Parathyroid adenoma (tissue), 2 donors: ENCODE measurements around the gene TNPO3.

ENCODE experiments used
- H2AFZ ChIP-seq: fragments of 300-600 bp; sonication (generic); one replicate; pipeline ENCODE4 v1.7.0; 2017; ENCODE audit warnings: antibody characterized with exemption, mild to moderate bottlenecking
- H3K27ac ChIP-seq: fragments of 300-600 bp; sonication (generic); one replicate; pipeline ENCODE4 v1.7.0; 2017
- H3K27me3 ChIP-seq: fragments of 300-600 bp; sonication (generic); one replicate; pipeline ENCODE4 v1.7.0; 2017; ENCODE audit warnings: low read length; ENCODE audit not compliant: control insufficient read depth, insufficient read depth
- H3K36me3 ChIP-seq: fragments of 300-600 bp; sonication (generic); one replicate; pipeline ENCODE4 v1.7.0; 2017; ENCODE audit warnings: low read length; ENCODE audit not compliant: control insufficient read depth, insufficient read depth
- H3K4me1 ChIP-seq: fragments of 300-600 bp; sonication (generic); one replicate; pipeline ENCODE4 v1.7.0; 2017; ENCODE audit warnings: control low read depth
- H3K4me2 ChIP-seq: fragments of 300-600 bp; sonication (generic); one replicate; pipeline ENCODE4 v1.7.0; 2017; ENCODE audit warnings: low read length
- H3K4me3 ChIP-seq: fragments of 300-600 bp; sonication (generic); one replicate; pipeline ENCODE4 v1.7.0; 2017; ENCODE audit warnings: low read depth, low read length
- H3K79me2 ChIP-seq: fragments of 300-600 bp; sonication (generic); one replicate; pipeline ENCODE4 v1.7.0; 2017; ENCODE audit warnings: control low read depth
- H3K9ac ChIP-seq: fragments of 300-600 bp; sonication (generic); one replicate; pipeline ENCODE4 v1.7.0; 2017; ENCODE audit warnings: mild to moderate bottlenecking
- H3K9me3 ChIP-seq: fragments of 300-600 bp; sonication (generic); one replicate; pipeline ENCODE4 v1.7.0; 2017; ENCODE audit warnings: low read length; ENCODE audit not compliant: control insufficient read depth
- TF ChIP-seq, protein P1 (sequence below): fragments of 300-600 bp; sonication (generic); IDR thresholded peaks from one replicate; pipeline ENCODE4 v1.7.0; 2017; ENCODE audit warnings: antibody characterized with exemption, mild to moderate bottlenecking
- donor health status: primary hyperparathyroidism.

The TNPO3 gene

DNA sequence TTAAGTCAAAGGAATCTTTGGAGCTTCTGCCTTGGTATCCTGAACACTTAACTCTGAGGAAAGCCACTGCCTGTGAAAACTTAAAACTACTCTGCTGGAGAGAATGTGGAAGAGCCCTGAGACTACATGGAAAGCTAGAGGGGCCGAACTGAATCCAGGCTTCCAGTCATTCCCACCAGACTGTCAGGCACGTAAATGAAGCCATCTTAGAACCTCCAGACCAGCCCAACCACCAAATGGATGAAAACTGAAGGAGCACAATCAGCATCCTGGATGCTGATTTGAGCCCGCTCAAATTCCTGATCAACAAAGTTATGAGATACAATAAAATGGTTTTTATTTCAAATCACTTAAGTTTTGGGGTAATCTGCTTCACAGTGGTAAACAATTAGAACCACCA, 30.8 kb downstream of the TNPO3 start:
- Histone ChIP-seq H3K4me3 (no peak overlapping the region), H3K9ac (no peak overlapping the region), H3K27me3 (no peaks in the 10 kb centered on the region), H3K4me1 (peaks cover 1% of the 10 kb centered on the region), H3K79me2 (peaks cover 49% of the 10 kb centered on the region), H2AFZ (no peak overlapping the region), H3K36me3 (no peaks in the 10 kb centered on the region), H3K4me2 (no peak overlapping the region), H3K27ac (no peak overlapping the region), H3K9me3 (no peaks in the 10 kb centered on the region)
- TF ChIP-seq, protein P1, sequence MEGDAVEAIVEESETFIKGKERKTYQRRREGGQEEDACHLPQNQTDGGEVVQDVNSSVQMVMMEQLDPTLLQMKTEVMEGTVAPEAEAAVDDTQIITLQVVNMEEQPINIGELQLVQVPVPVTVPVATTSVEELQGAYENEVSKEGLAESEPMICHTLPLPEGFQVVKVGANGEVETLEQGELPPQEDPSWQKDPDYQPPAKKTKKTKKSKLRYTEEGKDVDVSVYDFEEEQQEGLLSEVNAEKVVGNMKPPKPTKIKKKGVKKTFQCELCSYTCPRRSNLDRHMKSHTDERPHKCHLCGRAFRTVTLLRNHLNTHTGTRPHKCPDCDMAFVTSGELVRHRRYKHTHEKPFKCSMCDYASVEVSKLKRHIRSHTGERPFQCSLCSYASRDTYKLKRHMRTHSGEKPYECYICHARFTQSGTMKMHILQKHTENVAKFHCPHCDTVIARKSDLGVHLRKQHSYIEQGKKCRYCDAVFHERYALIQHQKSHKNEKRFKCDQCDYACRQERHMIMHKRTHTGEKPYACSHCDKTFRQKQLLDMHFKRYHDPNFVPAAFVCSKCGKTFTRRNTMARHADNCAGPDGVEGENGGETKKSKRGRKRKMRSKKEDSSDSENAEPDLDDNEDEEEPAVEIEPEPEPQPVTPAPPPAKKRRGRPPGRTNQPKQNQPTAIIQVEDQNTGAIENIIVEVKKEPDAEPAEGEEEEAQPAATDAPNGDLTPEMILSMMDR, result no peak

DNA sequence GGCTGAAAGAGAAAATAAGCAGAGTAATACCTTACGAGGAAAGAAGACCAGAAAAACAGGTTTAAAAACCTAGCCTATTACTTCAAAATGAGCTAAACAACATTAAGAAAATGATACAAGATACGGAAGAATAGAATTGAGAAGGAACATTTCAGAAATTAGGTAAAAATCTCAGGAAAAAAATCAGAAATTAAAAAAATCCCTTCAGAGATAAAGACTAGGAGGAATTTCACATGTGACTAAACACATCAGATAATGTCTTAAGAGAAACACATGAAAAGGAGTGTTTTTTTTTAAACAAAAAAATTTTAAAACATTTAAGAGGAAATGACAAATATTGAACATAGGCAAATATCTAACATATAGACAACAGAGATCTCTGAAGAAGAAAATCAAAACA, 33.3 kb downstream of the TNPO3 start:
- no peaks in the 10 kb centered on the region for H3K27me3 ChIP-seq
- TF ChIP-seq, protein P1, result no peak
- no peak overlapping the region for H3K27ac ChIP-seq
- H3K4me1 ChIP-seq, result no peaks in the 10 kb centered on the region
- H3K4me2 ChIP-seq, result peak overlapping the region; percentile 3
- no peaks in the 10 kb centered on the region for H3K36me3 ChIP-seq
- H3K9ac ChIP-seq, result no peak overlapping the region
- no peak overlapping the region for H3K4me3 ChIP-seq
- no peak overlapping the region for H2AFZ ChIP-seq
- peaks cover 33% of the 10 kb centered on the region for H3K79me2 ChIP-seq
- no peaks in the 10 kb centered on the region for H3K9me3 ChIP-seq

DNA sequence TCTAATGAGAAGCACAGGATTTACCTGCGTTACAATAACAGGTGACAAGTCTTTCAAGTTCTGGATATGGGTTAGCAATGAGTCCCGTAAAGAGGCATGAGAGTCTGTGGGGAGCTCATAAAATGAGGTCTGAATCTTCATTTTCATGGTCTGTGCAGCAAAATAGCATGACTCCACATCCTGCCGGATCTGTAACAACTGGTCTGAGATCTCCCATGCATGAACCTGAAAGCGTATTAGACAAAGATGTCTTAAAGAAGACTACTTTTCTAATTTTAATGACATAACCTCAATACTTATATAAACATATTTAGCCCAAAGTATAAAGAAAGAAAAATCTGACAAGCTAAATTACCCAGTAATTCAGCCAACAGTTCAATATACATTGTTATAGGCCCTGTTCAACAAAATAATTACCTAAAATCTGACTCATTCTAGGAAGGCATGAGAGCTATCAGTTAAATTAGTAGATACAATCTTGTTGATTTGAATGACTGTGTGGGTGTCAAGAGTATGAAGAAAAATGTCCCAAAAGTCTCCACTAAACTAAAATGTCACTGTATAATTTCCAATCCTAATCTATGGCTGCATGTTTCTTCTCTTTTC, 36.9 kb downstream of the TNPO3 start:
- no peaks in the 10 kb centered on the region for H3K27me3 ChIP-seq
- no peak overlapping the region for H3K4me3 ChIP-seq
- no peaks in the 10 kb centered on the region for H3K9me3 ChIP-seq
- TF ChIP-seq, protein P1, result no peak
- no peak overlapping the region for H2AFZ ChIP-seq
- H3K36me3 ChIP-seq, result no peaks in the 10 kb centered on the region
- no peak overlapping the region for H3K4me2 ChIP-seq
- H3K9ac ChIP-seq, result no peak overlapping the region
- H3K27ac ChIP-seq, result no peak overlapping the region
- H3K79me2 ChIP-seq, result peaks cover 13% of the 10 kb centered on the region
- no peaks in the 10 kb centered on the region for H3K4me1 ChIP-seq

DNA sequence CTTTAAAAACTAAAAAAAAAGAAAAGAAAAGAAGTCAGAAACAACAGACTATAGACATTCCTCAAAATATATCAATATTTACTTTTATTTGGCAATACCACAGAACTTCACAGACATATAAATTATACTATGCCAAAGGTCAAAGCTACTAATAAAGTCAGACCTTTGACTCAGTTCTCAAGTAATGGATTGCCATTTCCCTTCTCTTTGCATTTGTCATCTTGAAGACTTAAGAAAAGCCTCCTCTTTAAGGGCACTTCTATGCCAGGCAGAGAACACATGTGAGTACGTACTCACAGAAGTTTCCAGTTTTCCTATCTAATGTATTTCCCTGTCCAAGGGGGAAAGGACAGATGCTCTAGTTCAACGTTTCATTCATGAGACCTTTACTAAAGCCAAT, 37.6 kb downstream of the TNPO3 start:
- no peaks in the 10 kb centered on the region for H3K27me3 ChIP-seq
- H3K27ac ChIP-seq, result no peak overlapping the region
- H3K4me2 ChIP-seq, result no peak overlapping the region
- H2AFZ ChIP-seq, result no peak overlapping the region
- no peaks in the 10 kb centered on the region for H3K36me3 ChIP-seq
- no peaks in the 10 kb centered on the region for H3K4me1 ChIP-seq
- no peak overlapping the region for H3K4me3 ChIP-seq
- no peak overlapping the region for H3K9ac ChIP-seq
- TF ChIP-seq, protein P1, result no peak
- H3K9me3 ChIP-seq, result no peaks in the 10 kb centered on the region
- H3K79me2 ChIP-seq, result peaks cover 16% of the 10 kb centered on the region

DNA sequence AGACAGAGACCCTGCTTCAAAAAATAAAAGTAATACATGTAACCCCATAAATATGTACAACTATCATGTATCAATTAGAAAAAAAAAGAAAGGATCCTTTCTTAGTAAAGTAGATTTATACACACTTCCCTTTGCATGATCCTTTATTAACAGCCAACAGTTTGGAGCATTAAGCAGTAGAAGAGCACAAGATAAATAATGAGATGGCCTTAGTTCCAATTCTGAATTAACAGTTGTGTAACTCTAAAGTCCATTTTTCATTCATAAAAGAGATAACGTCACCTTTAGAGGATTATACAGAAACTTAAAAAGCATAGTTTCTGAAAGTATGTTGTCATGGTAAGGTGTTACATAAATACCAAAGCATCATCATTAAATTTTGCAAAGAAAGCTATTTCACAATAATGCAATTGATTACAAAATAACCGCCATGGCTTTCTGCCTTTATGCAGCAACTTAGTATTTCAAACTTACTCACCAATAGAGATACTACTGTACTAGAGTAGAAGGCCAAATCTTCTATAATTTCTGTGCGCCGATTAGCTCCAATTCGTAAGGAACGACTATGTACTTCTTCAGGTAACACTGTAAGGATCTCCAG, 40.3 kb downstream of the TNPO3 start:
- H3K27ac ChIP-seq, result no peak overlapping the region
- H3K27me3 ChIP-seq, result no peaks in the 10 kb centered on the region
- H3K9me3 ChIP-seq, result no peaks in the 10 kb centered on the region
- no peaks in the 10 kb centered on the region for H3K4me1 ChIP-seq
- no peak overlapping the region for H3K9ac ChIP-seq
- no peak overlapping the region for H3K4me2 ChIP-seq
- TF ChIP-seq, protein P1, result no peak
- no peaks in the 10 kb centered on the region for H3K36me3 ChIP-seq
- no peak overlapping the region for H3K4me3 ChIP-seq
- H2AFZ ChIP-seq, result no peak overlapping the region
- peaks cover 8% of the 10 kb centered on the region for H3K79me2 ChIP-seq
